ENCODE results near the gene FAM124A. TPM values are rescaled to one million over a fixed set of nuclear protein-coding genes. Genes with fewer than 3 reads are reported as not detected.

FAM124A gene
- total RNA-seq, 1 donor from 2014 or later = 0.59 TPM

GRCh38 chr13:51223560-51224270, 1.5 kb downstream of the FAM124A start:
- Mint-ChIP-seq H3K27me3 (ENCODE audit: low read depth) (peaks cover 53% of the 10 kb centered on the region), H3K9me3 (no peaks in the 10 kb centered on the region), H3K36me3 (ENCODE audit: low read depth) (no peaks in the 10 kb centered on the region), H3K4me1 (ENCODE audit: low read depth) (no peaks in the 10 kb centered on the region), H3K4me3 (ENCODE audit: low read depth) (peak overlapping the region; percentile 66), H3K27ac (no peak overlapping the region)
- intact Hi-C loops (cut with micrococcal nuclease) = loop anchor here (5.0 kb wide), 1 partner anchor 579 kb away; the partner anchor contains the start of gene DHRS12
- no peak for DNase-seq (ENCODE audit: low spot score)

- intact Hi-C loops (cut with micrococcal nuclease) = no loop called here
- no peaks in the 10 kb centered on the region for H3K36me3 Mint-ChIP-seq (ENCODE audit: low read depth)
- H3K4me1 Mint-ChIP-seq (ENCODE audit: low read depth) = no peaks in the 10 kb centered on the region
- peaks cover 57% of the 10 kb centered on the region for H3K27me3 Mint-ChIP-seq (ENCODE audit: low read depth)
- no peak overlapping the region for H3K4me3 Mint-ChIP-seq (ENCODE audit: low read depth)
- no peak overlapping the region for H3K27ac Mint-ChIP-seq
- no peak for DNase-seq (ENCODE audit: low spot score)
- no peaks in the 10 kb centered on the region for H3K9me3 Mint-ChIP-seq
These were observed 2.8 kb downstream of the FAM124A start for GRCh38 chr13:51225029-51225428.

GRCh38 chr13:51227404-51227803, 5.2 kb downstream of the FAM124A start:
- H3K27me3 Mint-ChIP-seq (ENCODE audit: low read depth) = peaks cover 62% of the 10 kb centered on the region
- H3K4me1 Mint-ChIP-seq (ENCODE audit: low read depth) = peaks cover 3% of the 10 kb centered on the region
- H3K27ac Mint-ChIP-seq = no peak overlapping the region
- no peak for DNase-seq (ENCODE audit: low spot score)
- no peaks in the 10 kb centered on the region for H3K9me3 Mint-ChIP-seq
- no peaks in the 10 kb centered on the region for H3K36me3 Mint-ChIP-seq (ENCODE audit: low read depth)
- no peak overlapping the region for H3K4me3 Mint-ChIP-seq (ENCODE audit: low read depth)
- intact Hi-C loops (cut with micrococcal nuclease) = no loop called here

GRCh38 chr13:51229101-51229719, 7.0 kb downstream of the FAM124A start:
- peaks cover 56% of the 10 kb centered on the region for H3K27me3 Mint-ChIP-seq (ENCODE audit: low read depth)

GRCh38 chr13:51229731-51230130, 7.5 kb downstream of the FAM124A start:
- Mint-ChIP-seq H3K4me3 (ENCODE audit: low read depth) (no peak overlapping the region), H3K27me3 (ENCODE audit: low read depth) (peaks cover 54% of the 10 kb centered on the region), H3K27ac (no peak overlapping the region), H3K4me1 (ENCODE audit: low read depth) (peaks cover 3% of the 10 kb centered on the region), H3K36me3 (ENCODE audit: low read depth) (no peaks in the 10 kb centered on the region), H3K9me3 (no peaks in the 10 kb centered on the region)
- no peak for DNase-seq (ENCODE audit: low spot score)
- intact Hi-C loops (cut with micrococcal nuclease) = no loop called here

More at GRCh38 chr13:51229101-51229719, 7.0 kb downstream of the FAM124A start:
- H3K36me3 Mint-ChIP-seq (ENCODE audit: low read depth) = no peaks in the 10 kb centered on the region
- no peak overlapping the region for H3K4me3 Mint-ChIP-seq (ENCODE audit: low read depth)
- H3K9me3 Mint-ChIP-seq = no peaks in the 10 kb centered on the region
- DNase-seq (ENCODE audit: low spot score) = no peak
- intact Hi-C loops (cut with micrococcal nuclease) = no loop called here
- peaks cover 3% of the 10 kb centered on the region for H3K4me1 Mint-ChIP-seq (ENCODE audit: low read depth)
- no peak overlapping the region for H3K27ac Mint-ChIP-seq

- intact Hi-C loops (cut with micrococcal nuclease) = no loop called here
- no peak overlapping the region for H3K27ac Mint-ChIP-seq
- H3K27me3 Mint-ChIP-seq (ENCODE audit: low read depth) = peaks cover 48% of the 10 kb centered on the region
- H3K4me1 Mint-ChIP-seq (ENCODE audit: low read depth) = peaks cover 3% of the 10 kb centered on the region
- no peak for DNase-seq (ENCODE audit: low spot score)
- H3K36me3 Mint-ChIP-seq (ENCODE audit: low read depth) = no peaks in the 10 kb centered on the region
- no peak overlapping the region for H3K4me3 Mint-ChIP-seq (ENCODE audit: low read depth)
- H3K9me3 Mint-ChIP-seq = no peaks in the 10 kb centered on the region
These were observed 8.4 kb downstream of the FAM124A start for GRCh38 chr13:51230477-51231105.

GRCh38 chr13:51231456-51231855, 9.3 kb downstream of the FAM124A start:
- Mint-ChIP-seq H3K9me3 (no peaks in the 10 kb centered on the region), H3K4me3 (ENCODE audit: low read depth) (no peak overlapping the region), H3K4me1 (ENCODE audit: low read depth) (peaks cover 3% of the 10 kb centered on the region), H3K27me3 (ENCODE audit: low read depth) (peaks cover 46% of the 10 kb centered on the region), H3K36me3 (ENCODE audit: low read depth) (no peaks in the 10 kb centered on the region), H3K27ac (no peak overlapping the region)
- intact Hi-C loops (cut with micrococcal nuclease) = no loop called here
- no peak for DNase-seq (ENCODE audit: low spot score)

- DNase-seq (ENCODE audit: low spot score) = no peak
- no peaks in the 10 kb centered on the region for H3K36me3 Mint-ChIP-seq (ENCODE audit: low read depth)
- no peaks in the 10 kb centered on the region for H3K9me3 Mint-ChIP-seq
- intact Hi-C loops (cut with micrococcal nuclease) = no loop called here
- no peak overlapping the region for H3K4me3 Mint-ChIP-seq (ENCODE audit: low read depth)
- peaks cover 46% of the 10 kb centered on the region for H3K27me3 Mint-ChIP-seq (ENCODE audit: low read depth)
- peaks cover 3% of the 10 kb centered on the region for H3K4me1 Mint-ChIP-seq (ENCODE audit: low read depth)
- H3K27ac Mint-ChIP-seq = no peak overlapping the region
These were observed 10.1 kb downstream of the FAM124A start for GRCh38 chr13:51232328-51232727.

GRCh38 chr13:51233117-51233826, 11.1 kb downstream of the FAM124A start:
- no peaks in the 10 kb centered on the region for H3K9me3 Mint-ChIP-seq
- peaks cover 40% of the 10 kb centered on the region for H3K27me3 Mint-ChIP-seq (ENCODE audit: low read depth)
- intact Hi-C loops (cut with micrococcal nuclease) = no loop called here

GRCh38 chr13:51234676-51235075, 12.5 kb downstream of the FAM124A start:
- peaks cover 3% of the 10 kb centered on the region for H3K4me1 Mint-ChIP-seq (ENCODE audit: low read depth)
- H3K36me3 Mint-ChIP-seq (ENCODE audit: low read depth) = no peaks in the 10 kb centered on the region
- no peak overlapping the region for H3K4me3 Mint-ChIP-seq (ENCODE audit: low read depth)
- DNase-seq (ENCODE audit: low spot score) = no peak
- H3K27ac Mint-ChIP-seq = no peak overlapping the region
- no peaks in the 10 kb centered on the region for H3K9me3 Mint-ChIP-seq
- intact Hi-C loops (cut with micrococcal nuclease) = no loop called here
- peaks cover 34% of the 10 kb centered on the region for H3K27me3 Mint-ChIP-seq (ENCODE audit: low read depth)

More at GRCh38 chr13:51233117-51233826, 11.1 kb downstream of the FAM124A start:
- Mint-ChIP-seq H3K27ac (no peak overlapping the region), H3K4me3 (ENCODE audit: low read depth) (no peak overlapping the region), H3K36me3 (ENCODE audit: low read depth) (no peaks in the 10 kb centered on the region), H3K4me1 (ENCODE audit: low read depth) (peaks cover 3% of the 10 kb centered on the region)
- DNase-seq (ENCODE audit: low spot score) = no peak

- DNase-seq (ENCODE audit: low spot score) = no peak
- Mint-ChIP-seq H3K4me3 (ENCODE audit: low read depth) (no peak overlapping the region), H3K9me3 (no peaks in the 10 kb centered on the region), H3K4me1 (ENCODE audit: low read depth) (peaks cover 2% of the 10 kb centered on the region), H3K27ac (no peak overlapping the region), H3K27me3 (ENCODE audit: low read depth) (peaks cover 30% of the 10 kb centered on the region), H3K36me3 (ENCODE audit: low read depth) (no peaks in the 10 kb centered on the region)
- intact Hi-C loops (cut with micrococcal nuclease) = no loop called here
These were observed 13.0 kb downstream of the FAM124A start for GRCh38 chr13:51235186-51235585.

GRCh38 chr13:51235756-51236490, 13.7 kb downstream of the FAM124A start:
- Mint-ChIP-seq H3K9me3 (no peaks in the 10 kb centered on the region), H3K4me1 (ENCODE audit: low read depth) (no peaks in the 10 kb centered on the region), H3K27ac (no peak overlapping the region), H3K4me3 (ENCODE audit: low read depth) (no peak overlapping the region), H3K36me3 (ENCODE audit: low read depth) (no peaks in the 10 kb centered on the region), H3K27me3 (ENCODE audit: low read depth) (peaks cover 25% of the 10 kb centered on the region)
- intact Hi-C loops (cut with micrococcal nuclease) = no loop called here
- no peak for DNase-seq (ENCODE audit: low spot score)

Measured in activated T-helper 2 cell treated with anti-CD3 and anti-CD28 coated beads, Interferon-gamma antibody, Interleukin-2, Interleukin-4, amounts not matched to agents 10 μg/mL and 5 μg/mL and 100 μg/mL, durations not matched to agents 14 hours and 24 hours and 36 hours (primary cell).